ENCODE data around the gene BFSP2. TPM values are rescaled to one million over a fixed set of nuclear protein-coding genes. Genes with fewer than 3 reads are reported as not detected.

The BFSP2 gene
- total and polyA plus RNA-seq, 2 experiments from 2014 or later, result not detected

DNA sequence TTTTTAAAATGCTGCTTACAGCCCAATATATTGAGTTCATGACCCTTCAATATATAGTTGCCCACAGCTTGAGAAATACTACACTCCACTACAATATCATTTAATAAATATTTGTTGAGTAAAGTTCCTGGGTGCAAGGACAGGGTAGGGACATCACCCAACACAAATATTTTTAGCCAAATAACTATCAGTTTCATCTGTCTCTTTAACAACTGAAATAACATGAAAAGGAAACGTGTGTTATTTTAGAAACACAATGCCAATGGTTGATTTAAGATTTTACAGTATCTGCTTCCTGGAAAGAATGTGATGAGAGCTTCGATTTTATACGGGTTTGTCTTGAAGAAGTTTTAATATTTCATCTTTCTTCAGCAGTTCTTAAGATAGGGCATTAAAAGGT lies 106.0 kb downstream of the BFSP2 start:
- Histone ChIP-seq H3K4me3 (no peak overlapping the region), H3K9me2 (replicated peaks; ENCODE audit: insufficient read depth) (no peaks in the 10 kb centered on the region), H3K4me2 (peak overlapping the region; percentile 43), H3K27me3 (no peaks in the 10 kb centered on the region), H3K27ac (no peak overlapping the region), H4K20me1 (ENCODE audit: insufficient read depth, poor library complexity, severe bottlenecking) (no peaks in the 10 kb centered on the region), H2AFZ (peak overlapping the region; percentile 24), H3K9me3 (ENCODE audit: low read depth) (no peaks in the 10 kb centered on the region), H3K79me2 (no peaks in the 10 kb centered on the region), H3K36me3 (replicated peaks; ENCODE audit: insufficient read depth, low read depth) (no peaks in the 10 kb centered on the region), H3K4me1 (ENCODE audit: insufficient read depth) (no peaks in the 10 kb centered on the region)
- TF ChIP-seq EZH2phosphoT487 (IDR thresholded peaks at IDR 0.05; ENCODE audit: low read depth, severe bottlenecking, unreplicated experiment), result no peak
- TF ChIP-seq EZH2 (IDR thresholded peaks at IDR 0.05; ENCODE audit: borderline replicate concordance), result no peak
- TF ChIP-seq, protein P1, sequence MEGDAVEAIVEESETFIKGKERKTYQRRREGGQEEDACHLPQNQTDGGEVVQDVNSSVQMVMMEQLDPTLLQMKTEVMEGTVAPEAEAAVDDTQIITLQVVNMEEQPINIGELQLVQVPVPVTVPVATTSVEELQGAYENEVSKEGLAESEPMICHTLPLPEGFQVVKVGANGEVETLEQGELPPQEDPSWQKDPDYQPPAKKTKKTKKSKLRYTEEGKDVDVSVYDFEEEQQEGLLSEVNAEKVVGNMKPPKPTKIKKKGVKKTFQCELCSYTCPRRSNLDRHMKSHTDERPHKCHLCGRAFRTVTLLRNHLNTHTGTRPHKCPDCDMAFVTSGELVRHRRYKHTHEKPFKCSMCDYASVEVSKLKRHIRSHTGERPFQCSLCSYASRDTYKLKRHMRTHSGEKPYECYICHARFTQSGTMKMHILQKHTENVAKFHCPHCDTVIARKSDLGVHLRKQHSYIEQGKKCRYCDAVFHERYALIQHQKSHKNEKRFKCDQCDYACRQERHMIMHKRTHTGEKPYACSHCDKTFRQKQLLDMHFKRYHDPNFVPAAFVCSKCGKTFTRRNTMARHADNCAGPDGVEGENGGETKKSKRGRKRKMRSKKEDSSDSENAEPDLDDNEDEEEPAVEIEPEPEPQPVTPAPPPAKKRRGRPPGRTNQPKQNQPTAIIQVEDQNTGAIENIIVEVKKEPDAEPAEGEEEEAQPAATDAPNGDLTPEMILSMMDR (IDR thresholded peaks at IDR 0.05; ENCODE audit: poor library complexity), result no peak
- 58% methylated on average over 3 of the region's 3 CpGs for WGBS (ENCODE audit: low lambda C conversion rate, missing lambda C conversion rate)
- DNase-seq (ENCODE audit: low spot score), result no peak

DNA sequence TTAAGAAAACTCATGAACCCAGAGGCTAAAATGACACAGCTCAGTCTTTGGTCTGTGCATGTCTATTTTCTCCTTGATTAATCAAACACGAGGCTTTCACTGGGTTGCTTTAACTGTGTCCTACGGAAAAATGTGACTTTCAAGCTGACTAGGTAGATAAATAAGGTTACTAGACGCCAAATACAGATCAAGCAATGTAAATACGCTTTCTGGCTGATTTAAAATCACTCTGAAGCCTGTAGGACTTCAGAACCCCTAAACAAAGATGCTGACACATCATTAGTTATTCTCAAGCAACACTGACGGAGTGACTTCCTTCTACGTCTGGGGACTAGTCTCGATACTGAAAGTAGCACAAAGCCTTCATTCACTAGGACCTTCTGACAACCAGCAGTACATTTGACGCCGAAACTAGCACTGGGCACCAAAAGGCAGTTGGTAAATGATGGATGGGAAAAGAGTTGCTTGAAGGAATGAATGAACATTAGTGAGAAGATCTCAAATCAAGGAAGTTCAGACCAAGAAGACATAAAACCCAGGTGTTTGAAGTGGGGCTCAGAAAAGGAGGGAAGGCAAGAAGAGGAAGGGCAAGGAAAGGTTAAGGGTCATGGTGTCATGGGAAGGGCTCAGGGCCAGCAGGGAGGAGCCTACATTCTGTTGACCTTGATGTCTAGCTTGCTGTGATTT lies 106.5 kb downstream of the BFSP2 start:
- Histone ChIP-seq H3K9me2 (replicated peaks; ENCODE audit: insufficient read depth) (no peaks in the 10 kb centered on the region), H3K4me3 (no peak overlapping the region), H3K36me3 (replicated peaks; ENCODE audit: insufficient read depth, low read depth) (no peaks in the 10 kb centered on the region), H3K27ac (no peak overlapping the region), H3K9me3 (ENCODE audit: low read depth) (no peaks in the 10 kb centered on the region), H3K4me1 (ENCODE audit: insufficient read depth) (no peaks in the 10 kb centered on the region), H3K4me2 (peak overlapping the region; percentile 43), H4K20me1 (ENCODE audit: insufficient read depth, poor library complexity, severe bottlenecking) (no peaks in the 10 kb centered on the region), H2AFZ (peak overlapping the region; percentile 24), H3K27me3 (no peaks in the 10 kb centered on the region), H3K79me2 (no peaks in the 10 kb centered on the region)
- no peak for DNase-seq (ENCODE audit: low spot score)
- 64% methylated on average over 9 of the region's 9 CpGs for WGBS (ENCODE audit: low lambda C conversion rate, missing lambda C conversion rate)
- TF ChIP-seq EZH2 (IDR thresholded peaks at IDR 0.05; ENCODE audit: borderline replicate concordance), result no peak
- TF ChIP-seq EZH2phosphoT487 (IDR thresholded peaks at IDR 0.05; ENCODE audit: low read depth, severe bottlenecking, unreplicated experiment), result no peak
- TF ChIP-seq, protein P1 (IDR thresholded peaks at IDR 0.05; ENCODE audit: poor library complexity), result no peak

DNA sequence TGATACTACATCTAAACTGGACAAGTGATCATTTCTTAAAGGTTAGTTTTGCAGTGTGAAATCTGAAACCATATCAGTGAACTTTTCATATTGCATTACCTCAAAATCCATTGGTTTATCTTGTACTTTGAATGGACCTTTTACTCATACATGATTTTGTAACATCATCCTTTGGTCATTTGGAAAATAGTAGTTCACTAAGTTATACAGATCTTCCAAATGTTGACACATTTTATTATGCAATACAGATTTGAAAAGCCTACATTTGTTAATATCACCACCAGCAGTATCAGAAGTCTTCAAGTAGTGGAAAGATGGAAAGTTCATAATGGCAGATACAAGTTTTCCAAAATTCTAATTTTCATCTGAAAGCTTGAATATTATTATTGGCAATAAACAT lies 109.6 kb downstream of the BFSP2 start:
- H3K9me2 ChIP-seq (replicated peaks; ENCODE audit: insufficient read depth), result no peaks in the 10 kb centered on the region
- H3K27me3 ChIP-seq, result no peaks in the 10 kb centered on the region
- no peaks in the 10 kb centered on the region for H3K9me3 ChIP-seq (ENCODE audit: low read depth)
- no peak overlapping the region for H3K27ac ChIP-seq
- no peak for DNase-seq (ENCODE audit: low spot score)
- H2AFZ ChIP-seq, result no peak overlapping the region
- H3K36me3 ChIP-seq (replicated peaks; ENCODE audit: insufficient read depth, low read depth), result no peaks in the 10 kb centered on the region
- no peaks in the 10 kb centered on the region for H4K20me1 ChIP-seq (ENCODE audit: insufficient read depth, poor library complexity, severe bottlenecking)
- no peak overlapping the region for H3K4me2 ChIP-seq
- no peak overlapping the region for H3K4me3 ChIP-seq
- TF ChIP-seq EZH2phosphoT487 (IDR thresholded peaks at IDR 0.05; ENCODE audit: low read depth, severe bottlenecking, unreplicated experiment), result no peak
- TF ChIP-seq, protein P1 (IDR thresholded peaks at IDR 0.05; ENCODE audit: poor library complexity), result no peak
- no peak for TF ChIP-seq EZH2 (IDR thresholded peaks at IDR 0.05; ENCODE audit: borderline replicate concordance)
- no peaks in the 10 kb centered on the region for H3K79me2 ChIP-seq
- H3K4me1 ChIP-seq (ENCODE audit: insufficient read depth), result no peaks in the 10 kb centered on the region
